ENCODE data around the gene AGPAT2.

AGPAT2 gene

GRCh38 chr9:136671646-136672430 lies 15.4 kb downstream of the AGPAT2 start:
- DNase-seq: peak; percentile 45

GRCh38 chr9:136671254-136671614 lies 16.0 kb downstream of the AGPAT2 start:
- DNase-seq: peak; percentile 9

GRCh38 chr9:136670576-136671253 lies 16.5 kb downstream of the AGPAT2 start:
- peak; percentile 7 for DNase-seq

- DNase-seq: peak; percentile 16
Observed at GRCh38 chr9:136669791-136670464, 17.3 kb downstream of the AGPAT2 start.

GRCh38 chr9:136668983-136669790 lies 18.1 kb downstream of the AGPAT2 start:
- DNase-seq: peak; percentile 72

- peak; percentile 48 for DNase-seq
Observed at GRCh38 chr9:136667940-136668760, 19.1 kb downstream of the AGPAT2 start.

- no peak for DNase-seq
Observed at GRCh38 chr9:136667214-136667939, 19.9 kb downstream of the AGPAT2 start.

- DNase-seq: peak; percentile 44
Observed at GRCh38 chr9:136666372-136667213, 20.7 kb downstream of the AGPAT2 start.

GRCh38 chr9:136665704-136666371 lies 21.4 kb downstream of the AGPAT2 start:
- no peak for DNase-seq

GRCh38 chr9:136665111-136665703 lies 22.1 kb downstream of the AGPAT2 start:
- DNase-seq: peak; percentile 64

- peak; percentile 46 for DNase-seq
Observed at GRCh38 chr9:136664000-136664915, 23.0 kb downstream of the AGPAT2 start.

- peak; percentile 93 for DNase-seq
Observed at GRCh38 chr9:136662656-136663581, 24.3 kb downstream of the AGPAT2 start, which contains the start of gene EGFL7. Gene EGFL7 (plus strand): TSS chr9:136662916. CDS start chr9:136668283, 5,367 bp downstream.

- no peak for DNase-seq
Observed at GRCh38 chr9:136662326-136662655, 25.0 kb downstream of the AGPAT2 start.

GRCh38 chr9:136661641-136662325 lies 25.5 kb downstream of the AGPAT2 start:
- DNase-seq: no peak

- peak; percentile 48 for DNase-seq
Observed at GRCh38 chr9:136660971-136661550, 26.2 kb downstream of the AGPAT2 start.
